A172 (cell line): ENCODE data around the gene ROR1. TPM values are rescaled to one million over a fixed set of nuclear protein-coding genes. Genes with fewer than 3 reads are reported as not detected.

ENCODE experiments used
- DNase-seq: peaks from one replicate; pipeline ENCODE4 v3.0.0-alpha.2; 2015; ENCODE audit warnings: low spot score
- total RNA-seq: library from RNA; depleted of rRNA; stranded (reverse); fragments of >200 nt; shearing (Covaris generic); gene quantifications from 2 replicates; pipeline ENCODE4 v1.2.3, GENCODE V29; 2014

Gene ROR1
- total RNA-seq, 1 experiment from 2014 or later = 7.0 TPM

DNA sequence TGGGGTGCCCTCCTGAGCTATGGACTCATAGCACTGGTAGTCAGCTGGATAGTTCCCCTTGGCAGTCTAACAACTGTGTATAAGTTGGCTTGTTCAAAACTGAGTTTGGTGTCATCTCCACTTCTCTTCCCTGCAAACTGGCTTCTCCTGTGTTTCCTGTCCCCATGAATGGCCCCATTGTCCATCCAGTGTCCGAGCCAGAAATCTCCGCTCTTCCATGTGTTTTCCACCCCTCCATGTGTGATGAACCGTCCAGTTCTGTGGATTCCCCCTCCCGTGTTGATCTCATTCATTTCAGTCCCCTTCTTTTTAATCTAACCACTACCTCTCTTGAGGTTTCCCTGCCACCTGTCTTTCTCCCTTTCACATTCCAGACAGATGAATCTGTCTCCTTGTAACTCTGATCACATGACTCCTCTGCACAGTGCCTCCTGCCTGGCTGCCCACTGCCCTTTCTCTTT, 195.7 kb downstream of the ROR1 start:
- DNase-seq = peak; percentile 74

DNA sequence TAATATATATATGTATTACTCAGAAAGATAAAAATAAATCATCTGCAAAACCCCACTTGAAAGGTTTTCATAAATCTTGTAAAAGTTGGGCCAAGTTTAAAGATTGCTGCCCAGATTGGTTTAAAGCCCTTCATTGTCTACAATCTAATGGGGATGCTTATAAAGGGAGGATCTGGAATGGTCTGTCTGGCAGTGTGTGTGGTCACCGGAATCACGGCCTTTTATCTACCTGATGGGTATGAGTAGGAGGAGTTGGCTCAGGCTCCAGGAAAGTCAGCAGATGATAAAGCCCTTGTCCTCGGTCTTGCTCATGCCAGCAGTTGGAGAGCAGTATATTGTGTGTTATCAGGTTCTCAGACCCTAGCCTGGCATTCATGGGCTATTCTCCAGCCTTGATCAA, 197.7 kb downstream of the ROR1 start:
- no peak for DNase-seq

DNA sequence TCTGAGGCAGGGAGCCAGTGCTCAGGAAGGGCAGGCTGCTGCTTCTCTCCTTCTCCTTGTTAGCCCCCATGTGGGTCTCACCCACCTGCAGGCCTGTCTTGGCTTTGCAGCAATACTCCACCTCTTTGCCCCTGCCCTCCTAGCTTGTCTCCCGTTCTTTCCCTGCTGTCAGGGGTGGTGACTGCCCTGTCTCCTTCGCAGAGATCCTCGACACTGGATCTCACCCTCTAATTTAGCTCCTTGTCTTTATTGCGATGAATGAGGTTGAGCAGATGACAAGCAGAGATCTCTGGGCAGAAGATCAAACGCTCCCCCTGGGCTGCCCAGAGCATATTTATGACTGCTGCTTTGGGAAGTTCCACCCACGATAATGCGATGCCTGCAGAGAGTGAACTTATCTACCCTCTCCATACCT, 199.2 kb downstream of the ROR1 start:
- DNase-seq = no peak

DNA sequence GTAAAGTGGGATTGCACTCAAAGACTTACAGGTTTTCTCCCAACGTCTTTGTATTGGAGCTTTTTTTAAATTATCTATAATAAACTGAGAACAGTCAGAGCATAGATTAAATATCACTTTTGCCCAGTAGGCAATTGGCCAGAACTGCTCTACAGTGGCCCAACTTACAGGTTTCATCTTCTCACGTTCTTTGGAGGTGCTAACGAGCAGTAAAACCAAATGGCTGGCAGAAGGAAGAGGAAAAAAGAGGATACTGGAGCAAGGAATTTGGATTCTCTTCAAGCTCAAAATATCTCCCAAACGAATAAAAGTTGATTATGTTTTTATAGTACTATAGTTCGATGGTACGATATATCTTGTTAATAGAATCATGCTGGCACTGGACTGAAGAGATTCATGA, 201.1 kb downstream of the ROR1 start:
- no peak for DNase-seq

- DNase-seq = no peak
Measured at GRCh38 chr1:63975481-63975880, 201.7 kb downstream of the ROR1 start.

DNA sequence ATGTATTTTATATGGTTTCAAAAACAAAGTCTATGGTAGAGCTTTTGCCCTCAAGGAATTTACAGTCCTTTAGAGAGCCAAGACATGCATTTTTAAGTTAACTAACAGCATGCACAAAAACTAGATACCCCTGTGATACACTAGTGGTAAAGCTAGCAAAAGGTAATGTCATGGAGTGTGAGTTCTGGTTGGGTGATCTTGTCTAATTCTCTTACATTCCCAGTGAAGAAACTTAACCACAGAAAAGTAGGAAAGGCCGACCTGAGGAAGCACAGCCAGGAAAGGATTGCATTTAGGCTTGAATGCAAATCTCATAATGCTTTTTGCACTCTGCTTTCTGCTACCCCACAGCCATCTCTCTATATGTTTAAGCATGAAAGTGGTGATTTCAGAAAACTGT, 202.2 kb downstream of the ROR1 start:
- DNase-seq = no peak

DNA sequence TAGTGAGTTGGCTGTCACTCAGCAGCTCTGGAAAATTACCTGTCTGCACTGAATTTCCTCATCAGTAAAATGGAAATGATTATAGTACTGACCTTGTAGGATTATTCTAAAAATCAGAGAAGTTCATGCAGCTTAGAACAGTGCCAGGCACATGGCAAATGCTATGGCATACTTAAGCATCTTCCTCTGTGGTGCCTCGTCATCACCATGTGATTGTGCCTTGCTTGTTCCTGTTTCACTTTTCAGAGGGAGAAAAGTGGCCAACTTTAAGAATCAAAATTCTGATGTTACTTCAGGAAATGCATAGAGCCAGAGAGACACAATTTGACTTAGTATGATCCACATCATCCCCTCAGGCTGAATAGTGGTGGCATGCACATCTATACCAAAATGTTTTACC, 203.6 kb downstream of the ROR1 start:
- DNase-seq = no peak

GRCh38 chr1:63980740-63981407, 207.1 kb downstream of the ROR1 start:
- no peak for DNase-seq

DNA sequence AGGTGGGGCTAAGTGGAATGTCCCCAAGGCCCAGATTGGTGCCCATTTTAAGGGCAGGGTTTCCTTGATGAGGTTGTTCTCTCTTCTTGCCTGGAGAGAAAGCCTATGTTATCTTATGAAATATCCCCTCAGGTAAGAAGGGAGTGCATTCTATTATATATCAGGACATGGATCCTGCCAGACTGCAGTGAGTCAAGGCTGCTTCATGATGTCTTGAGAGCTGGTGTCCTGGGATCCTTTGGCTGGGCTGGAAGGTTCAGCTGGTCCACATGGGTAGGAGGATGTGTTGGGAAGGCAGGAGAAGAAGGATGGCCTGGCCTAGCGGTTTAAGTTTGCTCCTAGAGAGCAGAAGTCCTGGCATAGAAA, 207.6 kb downstream of the ROR1 start:
- no peak for DNase-seq

DNA sequence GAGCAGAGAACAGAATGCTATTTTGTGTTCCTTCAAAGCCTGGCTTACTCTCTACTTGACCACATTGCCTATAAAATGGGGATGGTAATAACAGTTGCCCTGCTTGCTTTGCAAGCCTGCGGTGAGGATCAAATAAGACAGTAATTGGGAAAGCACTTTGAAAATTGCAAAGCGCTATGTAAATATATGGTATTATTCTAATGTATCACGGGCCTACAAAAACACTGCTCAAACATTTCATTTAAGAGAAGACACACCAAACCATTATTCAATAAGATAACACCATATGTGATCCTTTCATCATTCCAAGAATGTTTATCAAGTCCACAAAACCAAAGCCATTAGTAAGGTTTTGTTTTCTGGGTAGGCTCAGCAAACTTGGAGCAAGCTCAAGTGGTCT, 208.4 kb downstream of the ROR1 start:
- no peak for DNase-seq

DNA sequence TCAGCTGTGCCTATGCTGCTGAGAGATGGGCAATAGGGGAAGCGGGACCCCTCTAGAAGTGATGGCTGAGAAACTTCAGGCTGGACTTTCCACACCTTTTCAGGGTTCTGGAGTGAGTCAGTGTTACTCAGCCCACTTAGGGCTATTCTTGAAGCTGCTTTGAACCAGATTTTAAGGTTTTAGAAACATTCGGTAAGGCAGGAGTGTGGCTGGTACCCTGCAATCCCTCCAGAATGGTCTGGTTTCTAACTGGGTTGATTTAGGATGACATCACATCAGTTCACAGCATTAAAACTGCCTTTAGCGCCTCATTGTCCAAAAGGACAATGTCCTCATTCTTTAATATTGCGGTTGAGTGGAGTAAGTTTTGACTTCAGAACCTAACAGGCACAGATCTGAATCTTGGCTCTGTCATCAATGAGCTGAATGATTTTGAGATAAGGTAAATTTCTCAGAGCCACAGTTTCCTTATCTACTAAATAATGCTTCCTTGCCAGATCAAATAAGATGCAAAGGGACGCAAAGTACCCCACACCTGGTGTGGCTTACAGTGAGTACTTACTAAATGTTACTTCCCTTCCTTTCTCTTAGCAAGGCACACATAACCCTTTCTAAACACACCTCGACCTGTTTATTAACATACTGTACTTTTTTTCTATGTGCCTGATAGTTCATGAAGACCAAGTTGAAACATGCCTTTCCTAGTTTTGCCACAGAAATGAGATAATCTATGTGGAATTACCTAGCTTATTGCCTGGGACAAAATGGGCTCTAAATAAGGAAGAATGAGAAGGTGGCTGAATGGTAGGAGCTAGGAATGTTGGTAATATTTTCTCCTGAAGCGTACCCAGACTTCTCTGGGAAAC, 209.8 kb downstream of the ROR1 start:
- no peak for DNase-seq

DNA sequence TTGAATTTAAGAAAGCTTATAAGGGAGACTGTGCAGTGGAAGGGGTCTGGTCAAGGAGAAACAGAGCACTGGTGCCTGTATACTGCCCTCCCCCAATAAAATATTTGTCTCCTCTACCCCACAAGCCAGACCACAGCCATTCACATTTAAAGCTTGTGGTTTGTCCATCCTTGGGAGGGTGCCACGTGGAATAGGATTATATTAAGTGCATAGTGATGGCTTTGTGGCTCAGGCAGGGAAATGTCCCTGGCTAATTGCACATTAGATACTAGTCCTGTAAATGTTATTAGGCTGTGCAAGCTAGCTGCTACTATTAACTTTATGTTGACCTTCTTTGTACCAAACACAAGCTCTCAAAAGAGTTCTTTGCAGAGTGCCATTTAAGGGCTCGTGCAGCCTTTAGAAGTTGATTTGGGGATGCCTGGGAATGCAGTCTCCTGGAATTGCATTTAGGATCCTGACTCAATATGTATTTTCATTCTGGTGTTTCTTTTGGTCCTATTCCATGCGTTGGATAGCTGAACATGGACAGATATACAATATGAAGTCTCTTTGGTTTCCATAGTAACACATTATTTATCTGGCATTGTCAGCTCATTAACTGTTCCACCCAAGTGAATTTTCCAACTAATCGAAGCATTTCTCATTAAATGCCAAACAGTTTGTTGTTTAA, 210.6 kb downstream of the ROR1 start:
- peak; percentile 25 for DNase-seq

GRCh38 chr1:63984930-63985290, 211.1 kb downstream of the ROR1 start:
- DNase-seq = no peak

GRCh38 chr1:63987014-63987627, 213.3 kb downstream of the ROR1 start:
- no peak for DNase-seq

DNA sequence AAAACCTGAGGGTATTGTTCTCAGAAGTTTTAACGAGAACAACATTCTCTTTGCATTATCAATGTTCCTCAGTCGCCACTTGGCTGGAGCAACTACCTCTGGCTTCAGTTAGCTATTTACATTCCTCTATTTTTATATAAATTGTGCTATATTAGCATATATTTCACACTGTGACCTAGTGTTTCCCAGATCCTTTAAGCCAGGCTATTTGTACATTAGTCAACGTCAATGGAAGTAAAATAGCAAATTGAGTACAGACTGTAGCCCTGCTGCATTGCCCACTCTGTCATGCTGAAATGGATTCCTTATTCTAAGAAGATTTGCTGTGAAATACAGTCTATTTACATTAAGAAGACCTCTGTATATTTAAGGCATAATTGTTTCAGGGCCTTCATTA, 213.8 kb downstream of the ROR1 start:
- DNase-seq = no peak

- DNase-seq = no peak
Measured at GRCh38 chr1:63988941-63989340, 215.1 kb downstream of the ROR1 start.

DNA sequence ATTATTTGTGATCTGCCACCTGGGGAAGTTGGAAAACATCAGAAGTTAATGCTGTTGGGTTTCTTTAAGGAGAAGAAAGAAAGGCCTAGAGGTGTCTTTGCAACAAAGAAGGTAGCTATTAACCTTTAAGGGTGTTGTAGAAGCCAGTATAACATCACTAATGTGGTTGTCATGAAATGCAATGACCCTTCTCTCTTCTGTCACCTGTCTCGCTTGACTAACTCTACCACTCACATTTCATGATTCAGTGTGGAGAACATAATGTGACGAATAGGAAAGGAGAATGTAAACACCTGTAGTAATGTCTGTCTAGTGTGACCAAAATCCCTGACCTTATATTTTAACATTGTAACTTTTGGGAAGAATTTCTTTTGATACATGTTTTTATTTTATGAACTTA, 217.9 kb downstream of the ROR1 start:
- no peak for DNase-seq

- peak; percentile 21 for DNase-seq
Measured at GRCh38 chr1:64000021-64000420, 226.2 kb downstream of the ROR1 start.

- DNase-seq = no peak
Measured at GRCh38 chr1:64001038-64001437, 227.2 kb downstream of the ROR1 start.

DNA sequence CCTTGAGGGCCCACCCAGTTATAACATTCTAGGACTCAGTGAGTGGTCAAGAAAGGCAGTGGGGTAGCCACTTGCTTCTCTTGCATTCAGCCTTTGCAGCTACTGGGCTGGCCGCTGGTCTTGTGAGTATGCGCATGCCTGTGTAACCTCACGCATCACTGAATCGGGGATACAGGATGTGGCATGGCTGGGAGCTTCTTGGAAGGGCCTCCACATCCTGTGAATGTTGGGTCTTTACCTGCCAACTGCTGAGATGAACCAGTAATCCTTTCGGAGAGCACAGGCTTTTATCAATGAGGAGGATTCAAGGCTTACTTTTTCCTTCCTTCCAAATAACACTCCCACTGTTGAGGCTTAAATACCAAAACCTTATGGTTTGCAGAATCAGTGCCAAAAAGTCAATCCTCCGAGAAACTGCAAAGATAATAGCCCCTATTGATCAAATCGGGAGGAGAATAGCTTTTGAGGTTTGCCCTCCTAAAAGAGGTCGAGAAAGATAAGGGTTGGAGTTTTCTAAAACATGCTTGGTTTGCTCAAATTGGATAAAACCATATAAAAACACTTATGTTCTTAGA, 230.7 kb downstream of the ROR1 start:
- DNase-seq = no peak

- DNase-seq = no peak
Measured at GRCh38 chr1:64005801-64006200, 232.0 kb downstream of the ROR1 start.
